SK-N-SH treated with all-trans-retinoic acid at 6 μM for 48 hours (cell line): Measurements from ENCODE around the gene PDLIM4.
A peak's percentile ranks its signal among the peaks of the same experiment; 100 is the strongest.

ENCODE experiments used
- BACH2 ChIP-seq: fragments of 250-450 bp; sonication (Bioruptor Pico); IDR thresholded peaks from 2 replicates; pipeline ENCODE4 v1.9.0; 2021; ENCODE audit warnings: mild to moderate bottlenecking, borderline replicate concordance
- CSRNP3 ChIP-seq: fragments of 250-450 bp; sonication (Bioruptor Pico); IDR thresholded peaks from 2 replicates; pipeline ENCODE4 v1.5.1; 2021; ENCODE audit warnings: mild to moderate bottlenecking, moderate library complexity
- PPARA ChIP-seq: fragments of 250-450 bp; sonication (Bioruptor Pico); IDR thresholded peaks from 2 replicates; pipeline ENCODE4 v1.5.0; 2020; ENCODE audit warnings: mild to moderate bottlenecking, borderline replicate concordance
- RARB ChIP-seq: fragments of 250-450 bp; sonication (Bioruptor Pico); IDR thresholded peaks from 2 replicates; pipeline ENCODE4 v1.8.0; 2021; ENCODE audit warnings: mild to moderate bottlenecking, moderate library complexity
- SNAI2 ChIP-seq: fragments of 250-450 bp; sonication (Bioruptor Pico); IDR thresholded peaks from 2 replicates; pipeline ENCODE4 v1.5.0; 2020; ENCODE audit warnings: mild to moderate bottlenecking, moderate library complexity
- TOX ChIP-seq: fragments of 250-450 bp; sonication (Bioruptor Pico); IDR thresholded peaks from 2 replicates; pipeline ENCODE4 v1.8.0; 2021; ENCODE audit warnings: mild to moderate bottlenecking, moderate library complexity, borderline replicate concordance
- ZFP3 ChIP-seq: fragments of 250-450 bp; sonication (Bioruptor Pico); IDR thresholded peaks from 2 replicates; pipeline ENCODE4 v1.5.0; 2020; ENCODE audit warnings: mild to moderate bottlenecking, moderate library complexity
- ZNF565 ChIP-seq: fragments of 450-650 bp; formaldehyde crosslinking; conservative IDR thresholded peaks from 2 replicates; pipeline ENCODE4 v1.5.0; 2020; ENCODE audit warnings: low read depth, mild to moderate bottlenecking, moderate library complexity
- TF ChIP-seq, protein P1 (sequence below): fragments of 250-450 bp; sonication (Bioruptor Pico); IDR thresholded peaks from 2 replicates; pipeline ENCODE4 v1.8.0; 2020; ENCODE audit warnings: mild to moderate bottlenecking, moderate library complexity, borderline replicate concordance

GRCh38 chr5:132268769-132269551 is 11.5 kb downstream of the PDLIM4 start:
- TF ChIP-seq, protein P1, sequence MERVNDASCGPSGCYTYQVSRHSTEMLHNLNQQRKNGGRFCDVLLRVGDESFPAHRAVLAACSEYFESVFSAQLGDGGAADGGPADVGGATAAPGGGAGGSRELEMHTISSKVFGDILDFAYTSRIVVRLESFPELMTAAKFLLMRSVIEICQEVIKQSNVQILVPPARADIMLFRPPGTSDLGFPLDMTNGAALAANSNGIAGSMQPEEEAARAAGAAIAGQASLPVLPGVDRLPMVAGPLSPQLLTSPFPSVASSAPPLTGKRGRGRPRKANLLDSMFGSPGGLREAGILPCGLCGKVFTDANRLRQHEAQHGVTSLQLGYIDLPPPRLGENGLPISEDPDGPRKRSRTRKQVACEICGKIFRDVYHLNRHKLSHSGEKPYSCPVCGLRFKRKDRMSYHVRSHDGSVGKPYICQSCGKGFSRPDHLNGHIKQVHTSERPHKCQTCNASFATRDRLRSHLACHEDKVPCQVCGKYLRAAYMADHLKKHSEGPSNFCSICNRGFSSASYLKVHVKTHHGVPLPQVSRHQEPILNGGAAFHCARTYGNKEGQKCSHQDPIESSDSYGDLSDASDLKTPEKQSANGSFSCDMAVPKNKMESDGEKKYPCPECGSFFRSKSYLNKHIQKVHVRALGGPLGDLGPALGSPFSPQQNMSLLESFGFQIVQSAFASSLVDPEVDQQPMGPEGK = 0 out of 2 replicates have a peak, but pooled peaks have one; percentile 33
- TF ChIP-seq TOX (CRISPR knock-in tag) = no peak
- no peak for TF ChIP-seq SNAI2 (CRISPR knock-in tag)
- TF ChIP-seq ZNF565 = no peak
- no peak for TF ChIP-seq PPARA (CRISPR knock-in tag)
- TF ChIP-seq BACH2 = no peak
- no peak for TF ChIP-seq ZFP3
- TF ChIP-seq RARB = no peak
- no peak for TF ChIP-seq CSRNP3 (CRISPR knock-in tag)
